Middle frontal gyrus (tissue), 1 donor: ENCODE data around the gene OR8B8.
"Not testable (repeated sequence)": the region's sequence is repeated elsewhere in the genome, so short reads cannot be mapped to it uniquely, and the experiment has no call there.

Experiments used
- DNase-seq: peaks from one replicate; pipeline ENCODE4 v3.0.0-alpha.2; 2015; ENCODE audit warnings: low spot score; ENCODE audit errors: extremely low spot score

Gene OR8B8

GRCh38 chr11:124441519-124441918, 4.0 kb downstream of the OR8B8 start:
- no peak for DNase-seq

- DNase-seq, result no peak
These were observed 4.4 kb downstream of the OR8B8 start for GRCh38 chr11:124441081-124441480.

- no peak for DNase-seq
These were observed 4.9 kb downstream of the OR8B8 start for GRCh38 chr11:124440608-124441007.

GRCh38 chr11:124434699-124435098, 10.8 kb downstream of the OR8B8 start:
- DNase-seq, result no peak

GRCh38 chr11:124429599-124429998, 15.9 kb downstream of the OR8B8 start:
- DNase-seq, result no peak

- DNase-seq, result no peak
These were observed 21.0 kb downstream of the OR8B8 start, which contains the start of gene OR8B4 for GRCh38 chr11:124424384-124424921. TSS of gene OR8B4 (minus strand) at chr11:124424871. CDS start at chr11:124424871, 0 bp downstream.

GRCh38 chr11:124421043-124421442, 24.5 kb downstream of the OR8B8 start:
- no peak for DNase-seq

- DNase-seq, result no peak
These were observed 30.1 kb downstream of the OR8B8 start for GRCh38 chr11:124415356-124415923.

GRCh38 chr11:124409906-124410305, 35.6 kb downstream of the OR8B8 start:
- DNase-seq, result no peak

- DNase-seq, result no peak
These were observed 39.9 kb downstream of the OR8B8 start for GRCh38 chr11:124405581-124405980.

GRCh38 chr11:124403186-124403585, 42.3 kb downstream of the OR8B8 start:
- not testable (repeated sequence) for DNase-seq

- DNase-seq, result peak; percentile 14
These were observed 43.1 kb downstream of the OR8B8 start for GRCh38 chr11:124402326-124402922.

GRCh38 chr11:124398924-124399323, 46.6 kb downstream of the OR8B8 start, which contains the start of gene OR8B3:
TSS of gene OR8B3 (minus strand) at chr11:124399024. CDS start at chr11:124397351, 1,673 bp downstream.
- DNase-seq, result no peak

- DNase-seq, result not testable (repeated sequence)
These were observed 48.6 kb downstream of the OR8B8 start for GRCh38 chr11:124396847-124397246.

- no peak for DNase-seq
These were observed 51.1 kb downstream of the OR8B8 start for GRCh38 chr11:124394408-124394807.
